ENCODE results near the gene TMPRSS2. TPM values are rescaled to one million over a fixed set of nuclear protein-coding genes. Genes with fewer than 3 reads are reported as not detected.

Gene TMPRSS2
- total and polyA plus RNA-seq, 7 donors: 0.03 to 0.15 (median 0.10) TPM; not detected in 3

- ATAC-seq (no peak), DNase-seq (no peak)
- Histone ChIP-seq H3K9me3 (no peaks in the 10 kb centered on the region), H3K36me3 (ENCODE audit: insufficient read depth in 1 of 2, low read depth in 1 of 2) (no peaks in the 10 kb centered on the region), H3K4me3 (no peak overlapping the region), H3K27ac (no peak overlapping the region), H3K27me3 (ENCODE audit: insufficient read depth in 3 of 3, low read length in 2 of 3) (peaks cover 0 to 18% (median 4%) of the 10 kb centered on the region in 3 donors), H3K4me1 (no peaks in the 10 kb centered on the region)
- TF ChIP-seq CTCF (IDR thresholded peaks at IDR 0.05): no peak
- intact Hi-C loops (cut with DNase I): no loop called here
- 62 to 67% (median 63%) methylated on average over 18 to 19 of the region's 19 CpGs for WGBS, 3 donors
These were observed 28.3 kb upstream of the TMPRSS2 start for GRCh38 chr21:41536076-41536826.

- intact Hi-C loops (cut with DNase I): no loop called here
- no peak for TF ChIP-seq CTCF (IDR thresholded peaks at IDR 0.05)
- H3K27ac ChIP-seq: no peak overlapping the region
- no peak for ATAC-seq
- WGBS, 3 donors: 68 to 80% (median 76%) methylated on average over 4 of the region's 4 CpGs
- no peaks in the 10 kb centered on the region for H3K9me3 ChIP-seq
- no peak for DNase-seq
- H3K27me3 ChIP-seq (ENCODE audit: insufficient read depth in 3 of 3, low read length in 2 of 3): peaks cover 0 to 13% (median 6%) of the 10 kb centered on the region in 3 donors
- no peaks in the 10 kb centered on the region for H3K36me3 ChIP-seq (ENCODE audit: insufficient read depth in 1 of 2, low read depth in 1 of 2)
- no peak overlapping the region for H3K4me3 ChIP-seq
- no peaks in the 10 kb centered on the region for H3K4me1 ChIP-seq
These were observed 22.4 kb upstream of the TMPRSS2 start for GRCh38 chr21:41530366-41530765.

GRCh38 chr21:41529769-41530168, 21.8 kb upstream of the TMPRSS2 start:
- peaks cover 0 to 16% (median 6%) of the 10 kb centered on the region in 3 donors for H3K27me3 ChIP-seq (ENCODE audit: insufficient read depth in 3 of 3, low read length in 2 of 3)

GRCh38 chr21:41526478-41527087, 18.6 kb upstream of the TMPRSS2 start:
- WGBS, 3 donors: 62 to 67% (median 66%) methylated on average over 10 of the region's 10 CpGs

More at GRCh38 chr21:41529769-41530168, 21.8 kb upstream of the TMPRSS2 start:
- intact Hi-C loops (cut with DNase I): no loop called here
- H3K27ac ChIP-seq: no peak overlapping the region
- no peaks in the 10 kb centered on the region for H3K36me3 ChIP-seq (ENCODE audit: insufficient read depth in 1 of 2, low read depth in 1 of 2)
- H3K4me1 ChIP-seq: no peaks in the 10 kb centered on the region
- no peak for ATAC-seq
- H3K9me3 ChIP-seq: no peaks in the 10 kb centered on the region
- H3K4me3 ChIP-seq: no peak overlapping the region
- 69 to 78% (median 75%) methylated on average over 9 of the region's 9 CpGs for WGBS, 3 donors
- no peak for DNase-seq
- no peak for TF ChIP-seq CTCF (IDR thresholded peaks at IDR 0.05)

More at GRCh38 chr21:41526478-41527087, 18.6 kb upstream of the TMPRSS2 start:
- no peak overlapping the region for H3K27ac ChIP-seq
- no peaks in the 10 kb centered on the region for H3K4me1 ChIP-seq
- H3K9me3 ChIP-seq: no peaks in the 10 kb centered on the region
- DNase-seq (no peak), ATAC-seq (no peak)
- intact Hi-C loops (cut with DNase I): no loop called here
- peaks cover 0 to 10% (median 6%) of the 10 kb centered on the region in 3 donors for H3K27me3 ChIP-seq (ENCODE audit: insufficient read depth in 3 of 3, low read length in 2 of 3)
- TF ChIP-seq CTCF (IDR thresholded peaks at IDR 0.05): no peak
- no peaks in the 10 kb centered on the region for H3K36me3 ChIP-seq (ENCODE audit: insufficient read depth in 1 of 2, low read depth in 1 of 2)
- H3K4me3 ChIP-seq: no peak overlapping the region

Measured in psoas muscle (tissue), 8 donors.